Brain microvascular endothelial cell (primary cell): ENCODE measurements around the gene OR10D3.

Experiments used
- DNase-seq: peaks from one replicate; pipeline ENCODE4 v3.0.0-alpha.2; 2020
- H3K27ac ChIP-seq: fragments of 250-450 bp; sonication (Bioruptor Pico); 2 replicates; pipeline ENCODE4 v1.5.1; 2020; ENCODE audit warnings: mild to moderate bottlenecking, moderate library complexity
- H3K27me3 ChIP-seq: fragments of 250-450 bp; sonication (Bioruptor Pico); replicated peaks from 2 replicates; pipeline ENCODE4 v1.5.1; 2020; ENCODE audit warnings: mild to moderate bottlenecking
- H3K36me3 ChIP-seq: fragments of 250-450 bp; sonication (Bioruptor Pico); replicated peaks from 2 replicates; pipeline ENCODE4 v1.5.1; 2020; ENCODE audit warnings: mild to moderate bottlenecking
- H3K4me3 ChIP-seq: 2 replicates; pipeline ENCODE4 v1.5.1; 2011; ENCODE audit warnings: low read depth, mild to moderate bottlenecking, control low read depth, low read length, moderate library complexity
- CTCF ChIP-seq: IDR thresholded peaks from 2 replicates; pipeline ENCODE4 v1.5.1; 2011; ENCODE audit warnings: low read depth, mild to moderate bottlenecking, moderate library complexity, low read length, control low read depth, inconsistent platforms; ENCODE audit errors: missing control alignments
- in situ Hi-C: cut with HindIII; loops from 2 replicates; pipeline ENCODE4 v1.10.0; 2017; ENCODE audit warnings: low sequenced_read_pairs, low pct_ligation_motif_present

The OR10D3 gene

DNA sequence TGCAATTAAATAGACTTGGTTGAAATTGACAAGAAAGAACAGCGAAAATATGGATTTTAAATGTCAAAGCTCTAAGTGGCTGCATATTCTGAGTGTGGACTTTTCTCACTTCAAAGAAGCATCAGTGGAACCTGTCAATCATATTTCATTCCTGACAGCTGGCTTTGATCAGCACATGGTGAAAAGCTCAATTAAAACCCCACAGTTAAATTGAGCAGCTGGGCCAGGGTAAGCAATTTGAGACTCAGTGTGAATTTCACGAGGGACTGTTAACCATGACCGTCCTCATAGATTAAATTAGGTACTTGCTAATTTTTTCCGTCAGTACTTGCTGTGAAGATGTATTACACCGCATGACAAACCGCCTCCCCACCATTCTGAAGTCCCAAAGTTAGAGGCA, 11.0 kb upstream of the OR10D3 start:
- Histone ChIP-seq H3K27ac (no peak overlapping the region), H3K27me3 (no peaks in the 10 kb centered on the region), H3K4me3 (no peak overlapping the region), H3K36me3 (no peaks in the 10 kb centered on the region)
- DNase-seq = no peak
- in situ Hi-C loops = no loop called here
- TF ChIP-seq CTCF = no peak

GRCh38 chr11:124172599-124172998, 10.5 kb upstream of the OR10D3 start:
- no peak for TF ChIP-seq CTCF
- no peaks in the 10 kb centered on the region for H3K36me3 ChIP-seq
- H3K4me3 ChIP-seq = no peak overlapping the region
- in situ Hi-C loops = no loop called here
- H3K27ac ChIP-seq = no peak overlapping the region
- DNase-seq = no peak
- H3K27me3 ChIP-seq = no peaks in the 10 kb centered on the region

DNA sequence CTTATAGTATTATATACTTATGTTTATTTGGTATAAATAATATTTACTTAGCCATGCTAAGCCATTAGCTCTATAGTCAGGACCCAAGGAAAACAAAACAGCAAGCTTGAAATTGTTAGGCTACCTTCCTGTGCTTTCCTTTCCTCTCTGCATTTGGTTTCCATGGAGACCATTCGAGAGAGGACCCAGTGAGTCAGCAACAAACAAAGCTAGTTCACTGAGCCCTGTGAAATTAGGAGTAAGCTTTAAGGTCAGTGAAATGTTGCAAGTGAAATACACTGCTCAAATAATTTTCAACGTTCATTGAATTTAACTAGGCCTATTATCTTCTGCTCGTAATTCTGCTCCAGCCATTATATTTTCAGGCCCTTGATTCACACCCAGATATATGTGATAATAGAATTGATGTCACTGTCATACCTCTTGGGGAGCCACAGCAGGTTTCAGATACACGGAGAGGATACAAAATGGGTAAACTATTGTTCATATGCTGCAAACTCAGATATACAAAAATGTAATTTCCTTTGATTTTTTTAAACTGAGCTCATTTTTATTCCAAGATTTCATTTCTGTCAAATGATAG, 9.1 kb upstream of the OR10D3 start:
- H3K4me3 ChIP-seq = no peak overlapping the region
- H3K27ac ChIP-seq = no peak overlapping the region
- no peaks in the 10 kb centered on the region for H3K36me3 ChIP-seq
- no peaks in the 10 kb centered on the region for H3K27me3 ChIP-seq
- in situ Hi-C loops = no loop called here
- DNase-seq = peak; percentile 52
- no peak for TF ChIP-seq CTCF

- Histone ChIP-seq H3K36me3 (no peaks in the 10 kb centered on the region), H3K4me3 (no peak overlapping the region), H3K27ac (no peak overlapping the region), H3K27me3 (no peaks in the 10 kb centered on the region)
- no peak for DNase-seq
- TF ChIP-seq CTCF = no peak
- in situ Hi-C loops = no loop called here
Measured at GRCh38 chr11:124176925-124177715, 6.0 kb upstream of the OR10D3 start.

DNA sequence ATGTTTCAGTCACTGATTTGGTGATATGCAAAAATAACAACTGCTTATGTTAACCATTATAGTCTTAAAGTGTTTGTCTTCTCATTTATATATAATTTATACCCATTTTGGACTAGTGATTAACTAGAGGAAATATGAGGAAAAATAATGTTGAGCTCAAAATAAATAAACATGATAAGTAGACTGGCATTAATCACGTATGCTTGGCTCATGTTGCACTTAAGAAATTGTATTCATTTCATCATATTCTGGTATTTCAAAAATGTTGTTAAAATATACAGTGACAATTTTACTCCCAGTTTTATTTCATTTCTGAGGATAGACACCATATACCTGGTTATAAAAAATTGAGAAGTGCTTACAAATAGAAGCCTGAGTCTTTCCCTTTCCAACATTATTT, 3.8 kb upstream of the OR10D3 start:
- in situ Hi-C loops = no loop called here
- no peak for DNase-seq
- Histone ChIP-seq H3K4me3 (no peak overlapping the region), H3K27ac (no peak overlapping the region), H3K36me3 (no peaks in the 10 kb centered on the region), H3K27me3 (no peaks in the 10 kb centered on the region)
- TF ChIP-seq CTCF = no peak
